HG02763 (cell line): Measurements from ENCODE around the gene CPZ.
"Not testable (repeated sequence)": the region's sequence is repeated elsewhere in the genome, so short reads cannot be mapped to it uniquely, and the experiment has no call there.

Experiments used
- ATAC-seq: cut with Tn5 transposase; IDR thresholded peaks from one replicate; pipeline ENCODE4 v1.9.1; 2021; ENCODE audit warnings: mild to moderate bottlenecking, moderate library complexity; ENCODE audit not compliant: unreplicated experiment

The CPZ gene

GRCh38 chr4:8608714-8609391 is 16.3 kb downstream of the CPZ start:
- no peak for ATAC-seq

GRCh38 chr4:8609406-8609805 is 16.8 kb downstream of the CPZ start:
- ATAC-seq = no peak

- ATAC-seq = no peak
Measured at GRCh38 chr4:8609824-8610350, 17.3 kb downstream of the CPZ start.

GRCh38 chr4:8610858-8611616 is 18.5 kb downstream of the CPZ start:
- ATAC-seq = no peak

- ATAC-seq = no peak
Measured at GRCh38 chr4:8612646-8613045, 20.1 kb downstream of the CPZ start.

GRCh38 chr4:8613421-8614364 is 21.1 kb downstream of the CPZ start:
- ATAC-seq = no peak

GRCh38 chr4:8614365-8615193 is 22.0 kb downstream of the CPZ start:
- ATAC-seq = no peak

- no peak for ATAC-seq
Measured at GRCh38 chr4:8615366-8615765, 22.8 kb downstream of the CPZ start.

- ATAC-seq = no peak
Measured at GRCh38 chr4:8615921-8616787, 23.6 kb downstream of the CPZ start.

GRCh38 chr4:8616831-8617230 is 24.3 kb downstream of the CPZ start:
- no peak for ATAC-seq

GRCh38 chr4:8617486-8618040 is 25.0 kb downstream of the CPZ start:
- ATAC-seq = no peak

GRCh38 chr4:8618421-8618820 is 25.9 kb downstream of the CPZ start:
- no peak for ATAC-seq

GRCh38 chr4:8618961-8619720 is 26.6 kb downstream of the CPZ start:
- no peak for ATAC-seq

- ATAC-seq = not testable (repeated sequence)
Measured at GRCh38 chr4:8621135-8621534, 28.6 kb downstream of the CPZ start.

- not testable (repeated sequence) for ATAC-seq
Measured at GRCh38 chr4:8624601-8625272, 32.2 kb downstream of the CPZ start.

- not testable (repeated sequence) for ATAC-seq
Measured at GRCh38 chr4:8630240-8630905, 37.8 kb downstream of the CPZ start.

GRCh38 chr4:8631896-8632295 is 39.3 kb downstream of the CPZ start:
- ATAC-seq = not testable (repeated sequence)
